LNCaP clone FGC (cell line): ENCODE results near the gene SPATA2L.
"Not testable (repeated sequence)": the region's sequence is repeated elsewhere in the genome, so short reads cannot be mapped to it uniquely, and the experiment has no call there.

Source experiments
- DNase-seq: peaks from one replicate; pipeline ENCODE4 v3.0.0-alpha.2; 2011; ENCODE audit warnings: low read depth
- H3K4me3 ChIP-seq: 2 replicates; pipeline ENCODE4 v1.5.1; 2011; ENCODE audit warnings: mild to moderate bottlenecking, low read depth, low read length, control low read depth
- CTCF ChIP-seq: IDR thresholded peaks from 2 replicates; pipeline ENCODE4 v1.5.1; 2012; ENCODE audit warnings: mild to moderate bottlenecking; ENCODE audit not compliant: control insufficient read depth, insufficient read depth; ENCODE audit errors: extremely low read depth

The SPATA2L gene

GRCh38 chr16:89693931-89694783, 7.3 kb downstream of the SPATA2L start:
- no peak for TF ChIP-seq CTCF
- no peak for DNase-seq
- H3K4me3 ChIP-seq, result no peak overlapping the region

- TF ChIP-seq CTCF, result no peak
- DNase-seq, result no peak
- H3K4me3 ChIP-seq, result no peak overlapping the region
Measured at GRCh38 chr16:89693289-89693731, 8.2 kb downstream of the SPATA2L start.

GRCh38 chr16:89691986-89692569, 9.4 kb downstream of the SPATA2L start:
- TF ChIP-seq CTCF, result no peak
- DNase-seq, result no peak
- H3K4me3 ChIP-seq, result no peak overlapping the region

- DNase-seq, result no peak
- no peak overlapping the region for H3K4me3 ChIP-seq
- no peak for TF ChIP-seq CTCF
Measured at GRCh38 chr16:89691231-89691985, 10.1 kb downstream of the SPATA2L start.

- TF ChIP-seq CTCF, result no peak
- no peak overlapping the region for H3K4me3 ChIP-seq
Measured at GRCh38 chr16:89690392-89690901, 11.1 kb downstream of the SPATA2L start.

GRCh38 chr16:89689621-89690020, 11.9 kb downstream of the SPATA2L start:
- DNase-seq, result not testable (repeated sequence)

More at GRCh38 chr16:89690392-89690901, 11.1 kb downstream of the SPATA2L start:
- no peak for DNase-seq

GRCh38 chr16:89689142-89689541, 12.4 kb downstream of the SPATA2L start:
- TF ChIP-seq CTCF, result no peak
- no peak for DNase-seq
- no peak overlapping the region for H3K4me3 ChIP-seq

More at GRCh38 chr16:89689621-89690020, 11.9 kb downstream of the SPATA2L start:
- H3K4me3 ChIP-seq, result not testable (repeated sequence)
